B cell (primary cell): ENCODE data around the gene PGS1.

Experiments used
- EZH2 ChIP-seq: IDR thresholded peaks from 2 replicates; pipeline ENCODE4 v1.6.1; 2012; ENCODE audit warnings: borderline replicate concordance, low read depth, mild to moderate bottlenecking, moderate library complexity, low read length; ENCODE audit not compliant: insufficient read depth, poor library complexity, severe bottlenecking
- TF ChIP-seq, protein P1 (sequence below): fragments of 200-600 bp; IDR thresholded peaks from one replicate; pipeline ENCODE4 v1.8.0; 2022; ENCODE audit warnings: antibody characterized with exemption, mild to moderate bottlenecking

DNA sequence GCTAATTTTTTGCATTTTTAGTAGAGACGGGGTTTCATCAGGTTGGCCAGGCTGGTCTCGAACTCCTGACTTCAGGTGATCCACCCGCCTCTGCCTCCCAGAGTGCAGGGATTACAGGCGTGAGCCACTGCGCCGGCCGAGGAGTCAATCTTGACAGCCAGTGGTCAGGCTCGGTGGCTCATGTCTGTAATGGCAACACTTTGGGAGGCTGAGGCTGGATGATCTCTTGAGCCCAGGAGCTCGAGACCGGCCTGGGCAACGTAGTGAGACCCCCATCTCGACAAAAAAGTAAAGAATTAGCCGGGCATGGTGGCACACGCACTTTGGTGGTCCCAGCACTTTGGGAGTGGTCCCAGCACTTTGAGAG, 608 bp upstream of the PGS1 start:
- no peak for TF ChIP-seq EZH2
- TF ChIP-seq, protein P1, sequence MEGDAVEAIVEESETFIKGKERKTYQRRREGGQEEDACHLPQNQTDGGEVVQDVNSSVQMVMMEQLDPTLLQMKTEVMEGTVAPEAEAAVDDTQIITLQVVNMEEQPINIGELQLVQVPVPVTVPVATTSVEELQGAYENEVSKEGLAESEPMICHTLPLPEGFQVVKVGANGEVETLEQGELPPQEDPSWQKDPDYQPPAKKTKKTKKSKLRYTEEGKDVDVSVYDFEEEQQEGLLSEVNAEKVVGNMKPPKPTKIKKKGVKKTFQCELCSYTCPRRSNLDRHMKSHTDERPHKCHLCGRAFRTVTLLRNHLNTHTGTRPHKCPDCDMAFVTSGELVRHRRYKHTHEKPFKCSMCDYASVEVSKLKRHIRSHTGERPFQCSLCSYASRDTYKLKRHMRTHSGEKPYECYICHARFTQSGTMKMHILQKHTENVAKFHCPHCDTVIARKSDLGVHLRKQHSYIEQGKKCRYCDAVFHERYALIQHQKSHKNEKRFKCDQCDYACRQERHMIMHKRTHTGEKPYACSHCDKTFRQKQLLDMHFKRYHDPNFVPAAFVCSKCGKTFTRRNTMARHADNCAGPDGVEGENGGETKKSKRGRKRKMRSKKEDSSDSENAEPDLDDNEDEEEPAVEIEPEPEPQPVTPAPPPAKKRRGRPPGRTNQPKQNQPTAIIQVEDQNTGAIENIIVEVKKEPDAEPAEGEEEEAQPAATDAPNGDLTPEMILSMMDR: no peak
